Peyer's patch (tissue), 4 donors: ENCODE results near the gene DALRD3. TPM values are rescaled to one million over a fixed set of nuclear protein-coding genes. Genes with fewer than 3 reads are reported as not detected.

Experiments
- DNase-seq, 3 donors: peaks; one replicate each; pipeline ENCODE4 v3.0.0-alpha.2; 2017 to 2019
- H3K27ac ChIP-seq, 4 donors: fragments of 200-600 bp; sonication (generic); one replicate each; pipeline ENCODE4 v1.5.1; 2016 to 2019
- H3K27me3 ChIP-seq, 2 donors: fragments of 200-600 bp; sonication (generic); one replicate each; pipeline ENCODE4 v1.5.1; 2019
- H3K36me3 ChIP-seq, 3 donors: fragments of 200-600 bp; sonication (generic); one replicate each; pipeline ENCODE4 v1.5.1; 2016 to 2019
- H3K4me1 ChIP-seq, 4 donors: fragments of 200-600 bp; sonication (generic); one replicate each; pipeline ENCODE4 v1.5.1; 2016 to 2019
- H3K4me3 ChIP-seq, 4 donors: fragments of 200-600 bp; sonication (generic); 1 replicate in 3 of 4; 2 replicates in 1 of 4; pipeline ENCODE4 v1.5.1; 2016 to 2019; ENCODE audit warnings: mild to moderate bottlenecking in 1 of 4
- H3K9me3 ChIP-seq, 4 donors: fragments of 200-600 bp; sonication (generic); one replicate each; pipeline ENCODE4 v1.5.1; 2016 to 2019; ENCODE audit warnings: mild to moderate bottlenecking in 1 of 4
- CTCF ChIP-seq, 6 experiments: fragments of 450-650 bp in 4 of 6; fragments of 200-600 bp in 2 of 6; sonication (generic) in 1 of 6; IDR thresholded peaks; one replicate each; pipeline ENCODE4 v1.5.1; 2017 to 2019; ENCODE audit warnings: antibody characterized with exemption in 6 of 6, mild to moderate bottlenecking in 3 of 6, moderate library complexity in 1 of 6
- POLR2A ChIP-seq, 2 donors: fragments of 450-650 bp; IDR thresholded peaks; one replicate each; pipeline ENCODE4 v1.5.1; 2017; ENCODE audit warnings: antibody characterized with exemption in 2 of 2, mild to moderate bottlenecking in 2 of 2, moderate library complexity in 2 of 2
- small RNA-seq, 2 donors: library from RNA; depleted of rRNA; stranded (forward); fragments of <200 nt; gene quantifications; one replicate each; pipeline ENCODE3, GENCODE V24; 2016
- total RNA-seq, 4 donors: library from RNA; depleted of rRNA; stranded (reverse); fragments of >200 nt; gene quantifications; one replicate each; pipeline ENCODE4 v1.1.0, GENCODE V29; 2016

Gene DALRD3
- total RNA-seq, 4 donors from 2014 or later, result 31.4 to 49.5 (median 33.1) TPM

- TF ChIP-seq POLR2A (IDR thresholded peaks at IDR 0.05), result no peak
- no peak for TF ChIP-seq CTCF (IDR thresholded peaks at IDR 0.05)
- Histone ChIP-seq H3K4me3 (no peak overlapping the region), H3K36me3 (peaks cover 0 to 93% (median 0%) of the 10 kb centered on the region in 3 donors), H3K9me3 (no peaks in the 10 kb centered on the region), H3K4me1 (no peaks in the 10 kb centered on the region), H3K27ac (no peak overlapping the region), H3K27me3 (no peaks in the 10 kb centered on the region)
- no peak for DNase-seq
Observed at GRCh38 chr3:48979451-48979850, 38.9 kb downstream of the DALRD3 start.

GRCh38 chr3:48974076-48974864, 44.1 kb downstream of the DALRD3 start:
- Histone ChIP-seq H3K27me3 (no peaks in the 10 kb centered on the region), H3K36me3 (peaks cover 0 to 98% (median 0%) of the 10 kb centered on the region in 3 donors), H3K27ac (no peak overlapping the region), H3K4me1 (no peaks in the 10 kb centered on the region), H3K9me3 (no peaks in the 10 kb centered on the region), H3K4me3 (no peak overlapping the region)
- DNase-seq, result peak in 1 of 3 donors; percentile 18
- no peak for TF ChIP-seq POLR2A (IDR thresholded peaks at IDR 0.05)
- TF ChIP-seq CTCF (IDR thresholded peaks at IDR 0.05), result no peak

GRCh38 chr3:48970586-48970985, 47.8 kb downstream of the DALRD3 start:
- no peak overlapping the region for H3K27ac ChIP-seq
- H3K4me1 ChIP-seq, result no peaks in the 10 kb centered on the region
- TF ChIP-seq POLR2A (IDR thresholded peaks at IDR 0.05) (no peak), CTCF (IDR thresholded peaks at IDR 0.05) (no peak)
- H3K27me3 ChIP-seq, result no peaks in the 10 kb centered on the region
- no peaks in the 10 kb centered on the region for H3K9me3 ChIP-seq
- H3K4me3 ChIP-seq, result no peak overlapping the region
- DNase-seq, result peak in 1 of 3 donors; percentile 26
- peaks cover 0 to 98% (median 0%) of the 10 kb centered on the region in 3 donors for H3K36me3 ChIP-seq

GRCh38 chr3:48966876-48967361, 51.5 kb downstream of the DALRD3 start:
- no peaks in the 10 kb centered on the region for H3K9me3 ChIP-seq
- DNase-seq, result peak in 1 of 3 donors; percentile 36
- H3K27me3 ChIP-seq, result no peaks in the 10 kb centered on the region
- TF ChIP-seq POLR2A (IDR thresholded peaks at IDR 0.05) (no peak), CTCF (IDR thresholded peaks at IDR 0.05) (no peak)
- H3K27ac ChIP-seq, result no peak overlapping the region
- no peak overlapping the region for H3K4me3 ChIP-seq
- peaks cover 0 to 90% (median 0%) of the 10 kb centered on the region in 3 donors for H3K36me3 ChIP-seq
- H3K4me1 ChIP-seq, result no peaks in the 10 kb centered on the region

- Histone ChIP-seq H3K9me3 (no peaks in the 10 kb centered on the region), H3K4me1 (no peaks in the 10 kb centered on the region), H3K27ac (no peak overlapping the region), H3K4me3 (no peak overlapping the region), H3K27me3 (no peaks in the 10 kb centered on the region), H3K36me3 (peaks cover 0 to 88% (median 0%) of the 10 kb centered on the region in 3 donors)
- TF ChIP-seq POLR2A (IDR thresholded peaks at IDR 0.05), result no peak
- no peak for TF ChIP-seq CTCF (IDR thresholded peaks at IDR 0.05)
- DNase-seq, result no peak
Observed at GRCh38 chr3:48966367-48966766, 52.0 kb downstream of the DALRD3 start.

Small RNA genes within 50 kb of the gene (small RNA-seq; reads per million reads assigned to genes)
- gene MIR191 (5,998 to 8,581 reads per million in 2 donors), gene MIR425 (9.1 to 62.6 reads per million in 2 donors)

Other genes starting within 250 kb of the DALRD3 start
- 10 to 100 TPM; 21.0 to 34.7 (median 25.8) TPM for gene PRKAR2A, start 170.7 kb downstream of the DALRD3 start, total RNA-seq
- 100 to 1,000 TPM in 1 of 4 donors, 10 to 100 TPM in 3; 29.7 to 138 (median 68.9) TPM for gene SLC25A20, start 119.7 kb downstream of the DALRD3 start, total RNA-seq
- 100 to 1,000 TPM in 3 of 4 donors, 10 to 100 TPM in 1; 59.7 to 184 (median 111) TPM for gene ARIH2, start 99.7 kb downstream of the DALRD3 start, total RNA-seq
- 10 to 100 TPM; 47.0 to 95.9 (median 78.0) TPM for gene P4HTM, start 28.3 kb downstream of the DALRD3 start, total RNA-seq
- 100 to 1,000 TPM in 3 of 4 donors, 10 to 100 TPM in 1; 96.7 to 233 (median 179) TPM for gene WDR6, start 11.2 kb downstream of the DALRD3 start, total RNA-seq
- gene NDUFAF3, start 3.5 kb upstream of the DALRD3 start, total RNA-seq, result 100 to 1,000 TPM in 2 of 4 donors, 10 to 100 TPM in 2; 64.7 to 164 (median 106) TPM
- gene IMPDH2, start 10.8 kb upstream of the DALRD3 start, total RNA-seq, result 100 to 1,000 TPM in 1 of 4 donors, 10 to 100 TPM in 3; 58.8 to 149 (median 68.5) TPM
- gene QRICH1, start 75.5 kb upstream of the DALRD3 start, total RNA-seq, result 100 to 1,000 TPM in 2 of 4 donors, 10 to 100 TPM in 2; 61.1 to 132 (median 99.7) TPM
- gene QARS1, start 86.2 kb upstream of the DALRD3 start, total RNA-seq, result 100 to 1,000 TPM; 295 to 361 (median 342) TPM
- gene USP19, start 102.2 kb upstream of the DALRD3 start, total RNA-seq, result 10 to 100 TPM; 42.9 to 96.0 (median 61.8) TPM
- gene LAMB2, start 114.5 kb upstream of the DALRD3 start, total RNA-seq, result 100 to 1,000 TPM; 293 to 476 (median 348) TPM
- 10 to 100 TPM; 12.4 to 39.3 (median 37.5) TPM for gene CCDC71, start 147.8 kb upstream of the DALRD3 start, total RNA-seq
- 10 to 100 TPM in 1 of 4 donors, 1 to 10 TPM in 3; 3.9 to 13.7 (median 9.5) TPM for gene KLHDC8B, start 153.0 kb upstream of the DALRD3 start, total RNA-seq